Dedifferentiated amniotic fluid mesenchymal stem cell (primary cell): ENCODE measurements around the gene TNNT1.
"Not testable (repeated sequence)": the region's sequence is repeated elsewhere in the genome, so short reads cannot be mapped to it uniquely, and the experiment has no call there.

ENCODE experiments used
- DNase-seq: peaks from one replicate; pipeline ENCODE4 v3.0.0-alpha.2; 2016; ENCODE audit errors: extremely low spot score

TNNT1 gene, protein sequence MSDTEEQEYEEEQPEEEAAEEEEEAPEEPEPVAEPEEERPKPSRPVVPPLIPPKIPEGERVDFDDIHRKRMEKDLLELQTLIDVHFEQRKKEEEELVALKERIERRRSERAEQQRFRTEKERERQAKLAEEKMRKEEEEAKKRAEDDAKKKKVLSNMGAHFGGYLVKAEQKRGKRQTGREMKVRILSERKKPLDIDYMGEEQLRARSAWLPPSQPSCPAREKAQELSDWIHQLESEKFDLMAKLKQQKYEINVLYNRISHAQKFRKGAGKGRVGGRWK

GRCh38 chr19:55149078-55150003, at the start of gene TNNT1:
TSS of gene TNNT1 (minus strand) at chr19:55149206. CDS start at chr19:55147157, 2,049 bp downstream.
- no peak for DNase-seq

GRCh38 chr19:55198651-55199050, 49.6 kb upstream of the TNNT1 start:
- DNase-seq, result no peak

GRCh38 chr19:55197528-55197927, 48.5 kb upstream of the TNNT1 start:
- no peak for DNase-seq

DNA sequence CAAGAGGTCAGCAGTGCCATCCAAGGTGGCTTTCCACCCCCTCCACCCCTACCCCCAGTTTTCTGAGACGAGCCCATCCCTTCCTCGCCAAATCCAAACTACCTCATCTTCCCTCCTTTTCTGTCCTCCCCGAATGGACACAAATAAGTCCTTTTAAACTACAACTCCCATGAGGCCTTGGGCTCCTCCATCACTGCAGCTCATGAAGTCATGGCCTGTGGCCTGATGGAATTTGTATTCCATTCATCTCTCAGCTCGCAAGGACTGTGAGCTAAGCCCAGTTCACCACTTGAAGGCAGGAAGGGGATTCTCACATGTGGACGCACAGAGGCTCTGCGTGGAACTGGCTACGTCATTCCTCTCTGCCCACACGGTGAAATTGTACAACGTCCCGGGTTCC, 47.8 kb upstream of the TNNT1 start:
- DNase-seq, result no peak

DNA sequence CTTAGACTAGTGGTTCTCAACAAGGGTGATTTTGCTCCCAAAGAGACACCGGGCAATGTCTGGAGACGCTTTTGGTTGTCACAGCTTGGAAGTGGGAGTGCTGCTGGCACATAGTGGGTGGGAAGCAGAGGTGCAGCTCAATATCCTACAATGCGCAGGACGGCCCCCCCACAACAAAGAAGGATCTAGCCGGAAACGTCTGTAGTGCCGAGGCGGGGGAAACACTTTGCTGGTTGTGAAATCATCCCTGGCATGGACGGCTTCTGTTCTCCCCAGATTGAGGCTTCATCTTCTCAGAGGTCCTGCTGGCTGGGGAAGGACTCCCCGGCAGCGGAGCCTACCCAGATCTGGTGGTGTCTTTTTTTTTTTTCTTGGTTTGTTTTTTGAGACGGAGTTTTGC, 44.5 kb upstream of the TNNT1 start:
- DNase-seq, result no peak

DNA sequence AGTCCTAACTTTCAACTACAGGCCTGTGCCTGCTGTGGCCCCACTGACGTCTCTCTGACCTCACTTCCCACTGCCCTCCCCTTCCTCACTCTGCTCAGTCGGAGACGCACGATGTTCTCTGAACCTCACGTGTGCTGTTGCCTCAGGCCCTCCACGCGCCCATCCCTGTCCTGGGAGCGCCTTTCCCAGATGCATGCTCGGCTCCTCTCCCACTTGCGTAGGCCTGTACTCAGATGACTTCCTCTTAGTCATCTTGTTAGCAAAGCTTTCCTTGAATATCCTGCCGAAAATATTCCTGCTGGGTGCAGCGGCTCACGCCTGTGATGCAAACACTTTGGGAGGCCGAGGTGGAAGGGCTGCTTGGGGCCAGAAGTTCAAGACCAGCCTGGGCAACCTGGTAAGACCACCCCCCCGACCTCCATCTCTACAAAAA, 40.4 kb upstream of the TNNT1 start:
- DNase-seq, result no peak

GRCh38 chr19:55188625-55189024, 39.6 kb upstream of the TNNT1 start:
- no peak for DNase-seq

DNA sequence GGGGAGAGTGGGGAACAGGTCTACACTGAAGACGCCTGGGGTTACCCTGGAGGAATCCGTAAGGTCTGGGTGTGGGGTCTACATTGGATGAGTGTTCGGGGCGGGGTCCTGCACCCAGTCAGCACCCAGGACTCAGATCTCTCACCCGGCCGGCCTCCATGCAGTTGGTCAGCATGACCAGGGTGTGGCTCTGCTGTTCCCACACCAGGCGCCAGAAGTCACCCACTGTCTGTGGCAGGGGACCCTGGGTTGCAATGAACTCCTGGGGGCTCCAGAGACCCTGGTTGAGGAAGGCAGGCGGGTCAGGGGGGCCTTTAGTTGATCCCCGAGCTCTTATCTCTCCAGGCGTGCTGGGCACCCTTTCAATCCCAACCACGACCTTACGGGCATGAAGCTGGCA, 37.1 kb upstream of the TNNT1 start:
- no peak for DNase-seq

DNA sequence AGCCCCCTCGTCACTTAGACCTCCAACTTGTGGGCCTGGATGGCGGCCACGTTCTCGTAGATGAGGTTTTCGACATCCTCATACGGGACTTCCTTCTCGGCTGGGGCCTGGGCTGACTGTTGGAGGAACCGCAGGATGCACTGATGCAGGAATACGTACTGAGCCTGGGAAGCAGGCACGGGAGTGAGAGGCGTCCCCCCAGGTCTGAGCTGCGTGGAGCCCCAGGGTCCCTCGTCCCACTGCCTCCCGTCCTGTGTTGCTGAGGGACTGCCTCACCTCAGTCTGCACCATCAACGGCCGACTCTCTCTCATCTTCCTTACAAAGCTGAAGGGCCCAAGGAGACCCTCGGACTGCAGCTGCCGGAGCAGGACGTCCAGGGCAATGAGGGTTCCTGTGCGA, 32.7 kb upstream of the TNNT1 start:
- DNase-seq, result no peak

DNA sequence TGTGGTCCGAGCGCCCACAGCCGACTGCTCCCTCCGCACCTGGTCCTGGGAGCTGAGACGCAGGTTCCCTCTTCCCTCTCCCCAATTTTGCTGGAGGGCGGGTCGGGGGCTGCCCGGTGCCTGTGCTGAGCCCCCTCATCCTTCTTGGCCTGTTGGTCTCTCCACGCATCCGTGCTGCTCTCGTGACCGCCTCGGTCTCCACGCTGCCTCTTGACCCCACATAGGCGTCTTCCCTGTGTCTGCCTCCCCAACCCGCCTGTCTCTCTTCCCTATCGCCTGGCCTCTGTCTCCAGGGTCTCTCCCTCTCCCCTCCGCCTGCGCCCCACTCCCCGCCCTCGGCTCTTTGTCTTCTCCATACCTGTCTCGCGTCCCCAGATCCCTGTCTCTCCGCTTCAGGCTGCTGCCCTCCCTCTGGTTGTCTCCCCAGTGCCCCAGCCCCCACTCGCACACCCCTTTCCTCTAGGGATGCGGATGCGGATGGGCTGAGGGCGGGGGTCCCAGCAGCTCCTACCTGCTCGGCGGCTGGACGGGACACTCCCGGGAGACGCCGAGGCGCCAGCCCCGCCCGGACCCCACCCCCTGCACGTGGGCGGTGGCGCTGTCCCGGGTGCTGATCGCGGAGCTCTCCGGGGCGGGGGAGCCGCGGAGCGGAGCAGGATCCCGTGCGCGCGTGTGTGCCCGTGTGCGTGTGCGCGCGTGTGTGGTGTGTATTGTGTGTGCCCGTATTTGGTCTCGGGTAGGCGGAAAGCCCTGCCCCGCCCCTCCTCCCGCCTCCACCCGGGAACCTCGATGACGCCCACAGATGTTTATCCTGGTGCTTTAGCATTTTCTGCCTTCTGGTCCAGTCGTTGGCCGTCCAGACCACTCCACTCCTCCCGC, 30.8 kb upstream of the TNNT1 start, which contains the start of gene SYT5:
SYT5 (minus strand) TSS at position 684 of the 879 bp plus-strand sequence. CDS start 1,248 bp downstream, outside the sequence.
- no peak for DNase-seq

DNA sequence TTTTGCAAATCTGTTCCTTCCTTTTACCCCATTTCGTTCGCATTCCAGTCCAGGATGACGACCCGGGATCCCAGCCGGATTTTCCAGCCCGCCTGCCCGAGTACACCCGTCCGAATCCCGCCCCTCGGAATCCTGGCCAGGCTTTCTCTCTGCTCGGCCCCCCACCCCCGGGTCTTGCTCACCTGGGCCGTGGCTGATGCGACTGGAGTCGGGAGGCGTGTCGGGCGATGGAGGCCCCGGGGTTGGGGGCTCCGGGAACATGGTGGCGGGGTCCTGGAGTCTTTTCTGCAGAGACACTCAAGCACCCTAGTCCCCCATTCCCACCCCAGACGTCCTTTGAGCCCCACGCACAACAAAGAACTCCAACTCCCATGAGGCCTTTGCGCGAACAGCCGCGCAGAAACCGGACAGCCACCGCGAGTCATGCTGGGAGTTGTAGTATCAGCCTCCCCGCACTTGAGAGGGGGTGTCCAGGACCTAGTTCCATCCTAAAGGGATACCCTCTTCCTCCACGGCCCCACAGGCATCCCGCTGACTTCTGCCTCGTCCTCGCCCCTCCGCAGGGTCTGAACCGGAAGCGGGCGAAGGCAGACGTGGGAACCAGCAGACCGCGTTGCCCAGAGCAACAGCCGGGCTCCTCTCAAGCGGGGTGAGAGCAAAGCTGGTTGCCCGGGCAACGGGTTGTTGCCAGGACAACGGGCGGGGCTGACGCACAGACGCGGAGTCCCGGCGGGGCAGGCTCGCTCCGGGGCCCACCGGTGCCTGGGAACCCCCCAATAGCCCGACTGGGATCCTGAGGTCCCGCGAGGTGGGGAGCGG, 30.0 kb upstream of the TNNT1 start:
- DNase-seq, result peak; percentile 17

GRCh38 chr19:55176076-55176475, 27.1 kb upstream of the TNNT1 start:
- DNase-seq, result no peak

DNA sequence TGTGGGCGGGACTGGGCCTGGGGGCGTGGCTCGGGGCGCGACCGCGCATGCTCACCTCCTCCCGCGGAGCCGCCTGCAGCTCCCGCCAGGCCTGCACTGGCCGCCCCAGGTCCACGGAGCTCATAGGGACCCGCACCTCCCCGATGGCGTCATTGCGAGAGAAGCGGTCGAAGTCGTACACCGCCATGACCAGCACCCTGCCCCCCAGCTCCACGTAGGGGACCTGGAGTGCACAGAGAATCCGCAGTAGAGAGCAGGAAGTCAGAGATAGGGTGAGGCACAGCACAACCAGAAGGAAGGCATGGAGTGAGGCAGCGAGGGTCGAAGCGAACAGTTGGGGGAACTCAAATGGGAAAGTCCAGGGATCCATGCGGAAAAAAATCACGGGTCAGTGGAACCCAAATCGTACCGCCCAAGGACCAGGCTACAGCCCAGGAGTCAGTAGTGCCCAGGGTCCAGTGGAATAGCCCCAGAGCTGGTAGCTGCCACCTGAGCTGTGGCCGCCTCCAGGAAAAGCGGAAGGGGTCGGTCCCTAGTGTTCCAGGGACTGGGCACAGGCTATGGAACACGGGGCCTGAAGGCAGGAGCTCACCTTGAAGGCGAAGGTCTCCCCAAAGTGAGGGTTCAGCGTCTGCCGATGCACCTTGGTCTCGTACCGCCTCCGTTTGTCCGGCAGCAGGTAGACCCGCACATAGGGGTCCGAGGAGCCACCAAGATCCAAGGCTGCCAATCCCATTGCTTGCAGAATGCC, 26.3 kb upstream of the TNNT1 start:
- no peak for DNase-seq

- no peak for DNase-seq
Observed at GRCh38 chr19:55174425-55175116, 25.6 kb upstream of the TNNT1 start.

- no peak for DNase-seq
Observed at GRCh38 chr19:55173714-55174409, 24.9 kb upstream of the TNNT1 start.

- DNase-seq, result no peak
Observed at GRCh38 chr19:55173186-55173713, 24.2 kb upstream of the TNNT1 start.

DNA sequence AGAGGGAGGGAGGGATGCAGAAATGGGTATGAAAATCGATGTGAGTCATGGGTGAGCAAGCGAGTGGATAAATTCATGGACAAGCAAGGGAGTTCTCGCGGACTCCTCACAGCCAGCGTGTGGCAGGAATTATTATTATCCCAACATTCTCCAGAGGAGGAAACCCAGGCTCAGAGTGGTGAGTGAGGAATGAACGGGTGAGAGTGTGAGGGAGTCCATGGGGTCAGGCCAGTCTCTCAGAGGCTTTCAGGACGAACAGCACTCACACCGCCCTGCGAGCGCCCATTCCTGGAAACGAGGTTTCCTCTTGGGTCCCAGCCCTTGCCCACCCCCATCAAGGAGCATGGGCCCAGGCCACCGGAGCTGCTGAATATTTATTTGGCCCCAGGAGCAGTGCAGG, 23.7 kb upstream of the TNNT1 start:
- DNase-seq, result no peak

- DNase-seq, result not testable (repeated sequence)
Observed at GRCh38 chr19:55172318-55172717, 23.3 kb upstream of the TNNT1 start.

GRCh38 chr19:55171440-55171839, 22.4 kb upstream of the TNNT1 start:
- DNase-seq, result no peak
